A549 (cell line): Measurements from ENCODE around the gene TEX29.

Experiments used
- CTCF ChIP-seq: fragments of >200 bp; sonication (Bioruptor Twin); formaldehyde crosslinking; IDR thresholded peaks from 3 replicates; pipeline ENCODE4 v1.5.1; 2016
- POLR2A ChIP-seq: IDR thresholded peaks from 2 replicates; pipeline ENCODE4 v1.6.1; 2012; ENCODE audit warnings: mild to moderate bottlenecking, low read length
- POLR2AphosphoS2 ChIP-seq: conservative IDR thresholded peaks from 2 replicates; pipeline ENCODE4 v1.6.1; 2012; ENCODE audit warnings: low read length, improper control_type of control experiment, inconsistent platforms
- RARB ChIP-seq: fragments of 250-450 bp; sonication (Bioruptor Pico); IDR thresholded peaks from 2 replicates; pipeline ENCODE4 v1.8.0; 2021; ENCODE audit warnings: mild to moderate bottlenecking, moderate library complexity

GRCh38 chr13:111388851-111389500 is 68.5 kb downstream of the TEX29 start:
- TF ChIP-seq POLR2A: no peak
- no peak for TF ChIP-seq POLR2AphosphoS2
- no peak for TF ChIP-seq CTCF
- TF ChIP-seq RARB (CRISPR knock-in tag): no peak
